D721Med (cell line): Measurements from ENCODE around the gene IL31RA.

Source experiments
- DNase-seq: peaks from one replicate; pipeline ENCODE4 v3.0.0; 2011; ENCODE audit warnings: low spot score; ENCODE audit not compliant: insufficient read length
- FAIRE-seq: peaks from 2 replicates; lab custom pipeline; 2011; peaks lifted over from hg19 to GRCh38; lab: Jason Lieb, UNC
- TF ChIP-seq, protein P1 (sequence below): IDR thresholded peaks from 2 replicates; pipeline ENCODE4 v1.5.1; 2012; ENCODE audit warnings: mild to moderate bottlenecking, control low read depth; ENCODE audit not compliant: insufficient read depth; ENCODE audit errors: missing control alignments

Gene IL31RA

DNA sequence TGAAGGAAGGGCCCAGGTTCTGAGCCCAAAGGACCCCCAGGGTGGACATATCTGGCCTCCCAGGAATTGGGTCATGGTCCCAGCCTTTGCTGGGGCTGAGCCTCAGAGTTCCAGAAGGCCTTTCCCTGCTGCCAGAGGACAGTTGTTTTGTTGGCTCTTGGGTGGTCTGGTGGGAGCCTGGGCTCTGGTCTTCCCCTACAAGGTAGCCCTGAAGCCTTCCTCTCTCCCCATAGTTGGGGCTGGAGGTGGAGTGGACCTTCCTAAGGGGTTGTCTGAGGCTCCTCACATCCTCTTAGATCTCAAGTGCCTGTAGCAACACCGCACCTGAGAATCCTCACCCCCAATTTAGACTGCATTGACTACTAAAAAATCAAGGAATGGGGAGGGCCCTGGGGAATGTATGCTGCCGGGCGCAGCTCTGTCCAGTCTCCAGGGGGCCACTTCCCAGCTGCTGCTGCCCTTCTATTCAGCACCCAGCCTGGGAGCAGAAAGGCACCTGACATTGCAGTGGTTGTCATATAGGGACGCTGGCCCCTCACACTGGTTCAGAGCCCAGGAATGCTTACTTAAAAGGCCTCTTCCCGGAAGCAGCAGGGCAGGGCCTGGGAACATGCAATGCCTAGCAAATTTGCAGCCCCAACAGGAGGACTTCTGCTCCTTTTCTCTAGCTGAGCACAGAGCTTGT lies 66.4 kb downstream of the IL31RA start:
- no peak for DNase-seq
- no peak for FAIRE-seq
- TF ChIP-seq, protein P1, sequence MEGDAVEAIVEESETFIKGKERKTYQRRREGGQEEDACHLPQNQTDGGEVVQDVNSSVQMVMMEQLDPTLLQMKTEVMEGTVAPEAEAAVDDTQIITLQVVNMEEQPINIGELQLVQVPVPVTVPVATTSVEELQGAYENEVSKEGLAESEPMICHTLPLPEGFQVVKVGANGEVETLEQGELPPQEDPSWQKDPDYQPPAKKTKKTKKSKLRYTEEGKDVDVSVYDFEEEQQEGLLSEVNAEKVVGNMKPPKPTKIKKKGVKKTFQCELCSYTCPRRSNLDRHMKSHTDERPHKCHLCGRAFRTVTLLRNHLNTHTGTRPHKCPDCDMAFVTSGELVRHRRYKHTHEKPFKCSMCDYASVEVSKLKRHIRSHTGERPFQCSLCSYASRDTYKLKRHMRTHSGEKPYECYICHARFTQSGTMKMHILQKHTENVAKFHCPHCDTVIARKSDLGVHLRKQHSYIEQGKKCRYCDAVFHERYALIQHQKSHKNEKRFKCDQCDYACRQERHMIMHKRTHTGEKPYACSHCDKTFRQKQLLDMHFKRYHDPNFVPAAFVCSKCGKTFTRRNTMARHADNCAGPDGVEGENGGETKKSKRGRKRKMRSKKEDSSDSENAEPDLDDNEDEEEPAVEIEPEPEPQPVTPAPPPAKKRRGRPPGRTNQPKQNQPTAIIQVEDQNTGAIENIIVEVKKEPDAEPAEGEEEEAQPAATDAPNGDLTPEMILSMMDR: no peak

DNA sequence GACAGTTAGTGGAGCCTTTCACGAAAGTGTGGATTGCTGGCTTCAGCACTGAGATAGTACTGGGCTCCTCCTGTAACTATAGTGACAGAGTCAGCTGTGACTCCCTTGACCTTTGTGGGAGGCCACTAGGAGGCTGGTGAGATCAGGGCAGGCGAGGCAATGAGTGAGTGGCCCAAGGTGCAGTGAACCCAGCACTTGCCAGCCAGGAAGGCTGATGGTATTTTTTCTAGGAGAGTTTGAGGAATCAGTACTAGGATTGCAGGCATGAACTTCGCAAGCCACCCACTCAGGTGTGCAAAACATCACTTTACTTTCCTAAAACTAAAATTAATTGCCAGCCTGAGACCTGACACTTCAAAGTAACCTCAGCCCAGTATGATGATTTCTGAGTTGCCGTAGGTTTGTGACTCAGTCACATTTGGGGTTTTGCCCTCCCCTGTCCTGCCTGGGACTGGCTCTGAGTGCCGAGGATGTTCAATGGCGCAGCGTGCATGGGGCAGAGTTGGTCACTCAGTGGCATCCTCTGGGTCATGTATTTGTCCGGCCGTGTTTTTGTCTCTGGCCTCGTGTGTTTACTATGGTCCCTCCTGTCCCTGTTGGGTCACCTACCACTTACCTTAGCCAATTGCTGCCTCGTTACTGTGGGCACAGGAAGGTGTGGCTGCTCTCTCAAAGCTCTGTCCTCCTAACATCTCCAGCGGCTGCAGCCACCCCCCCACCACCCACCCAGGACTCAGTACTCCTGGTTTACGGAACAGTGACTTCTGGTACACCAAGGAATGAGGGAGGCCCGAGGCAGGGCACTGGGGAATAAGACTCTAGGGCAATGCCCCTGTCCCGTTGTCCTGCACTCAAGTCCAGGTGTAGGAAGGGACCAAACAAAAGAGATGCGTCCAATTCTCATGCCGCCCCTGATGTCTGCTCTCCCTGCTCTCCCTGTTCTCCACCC lies 67.2 kb downstream of the IL31RA start:
- TF ChIP-seq, protein P1: no peak
- no peak for DNase-seq
- FAIRE-seq: no peak

DNA sequence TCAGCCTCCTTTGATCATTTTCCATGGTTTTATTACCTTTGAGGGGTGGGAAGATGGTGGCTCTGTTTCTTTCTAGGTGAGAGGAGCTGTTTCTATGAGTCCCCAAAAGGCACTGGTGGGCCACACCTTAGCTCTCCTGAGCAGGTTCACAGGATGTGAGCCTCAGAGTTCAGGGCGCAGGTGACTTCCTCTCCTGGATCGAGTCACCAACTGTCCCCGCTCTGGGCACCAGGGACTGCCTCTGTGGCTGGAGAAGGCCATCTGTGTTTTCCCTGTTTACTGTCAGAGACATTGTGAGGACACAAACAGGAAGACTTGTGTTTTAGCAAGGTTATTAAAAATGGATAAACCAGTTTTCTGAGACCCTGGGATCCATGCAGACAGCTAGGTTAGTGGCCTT lies 68.5 kb downstream of the IL31RA start:
- FAIRE-seq (no peak), DNase-seq (no peak)
- TF ChIP-seq, protein P1: no peak

DNA sequence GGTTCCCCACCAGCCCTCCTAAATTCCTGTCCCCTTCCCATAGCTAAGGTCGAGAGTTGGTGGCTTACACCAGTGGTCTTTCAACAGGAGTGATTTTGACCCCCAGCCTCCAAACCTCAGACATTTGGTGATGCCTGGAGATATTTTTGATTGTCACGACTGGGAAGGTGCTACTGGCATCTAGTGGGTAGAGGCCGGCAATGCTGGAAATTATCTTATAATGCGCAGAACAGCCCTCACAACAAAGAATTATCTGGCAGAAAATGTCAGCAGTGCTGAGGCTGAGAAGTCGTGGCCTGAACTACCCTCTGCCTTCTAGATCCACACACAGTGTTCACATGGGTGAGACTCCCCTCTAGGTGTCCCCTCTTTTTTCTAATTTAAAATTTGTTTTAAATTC lies 69.6 kb downstream of the IL31RA start:
- no peak for DNase-seq
- TF ChIP-seq, protein P1: peak; percentile 9
- no peak for FAIRE-seq

DNA sequence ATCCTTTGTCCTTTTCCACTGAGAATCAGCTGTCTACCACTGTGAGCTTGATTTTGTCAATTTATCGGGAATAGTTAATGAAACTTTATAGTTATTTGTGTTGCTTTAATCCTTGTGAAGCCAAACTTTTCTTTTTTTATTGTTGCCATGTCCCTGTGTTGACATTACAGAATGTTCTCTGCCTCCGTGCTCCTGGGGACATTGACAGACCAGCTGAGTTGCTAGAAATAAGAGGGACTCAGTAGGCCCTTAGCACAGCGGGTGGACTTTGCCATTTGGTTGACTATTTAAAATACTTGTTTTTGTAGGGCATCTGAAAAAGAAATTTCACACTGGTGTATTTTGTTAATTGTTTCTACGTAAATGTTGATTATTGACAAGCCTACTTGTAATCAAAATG lies 70.5 kb downstream of the IL31RA start:
- TF ChIP-seq, protein P1: no peak
- no peak for FAIRE-seq

DNA sequence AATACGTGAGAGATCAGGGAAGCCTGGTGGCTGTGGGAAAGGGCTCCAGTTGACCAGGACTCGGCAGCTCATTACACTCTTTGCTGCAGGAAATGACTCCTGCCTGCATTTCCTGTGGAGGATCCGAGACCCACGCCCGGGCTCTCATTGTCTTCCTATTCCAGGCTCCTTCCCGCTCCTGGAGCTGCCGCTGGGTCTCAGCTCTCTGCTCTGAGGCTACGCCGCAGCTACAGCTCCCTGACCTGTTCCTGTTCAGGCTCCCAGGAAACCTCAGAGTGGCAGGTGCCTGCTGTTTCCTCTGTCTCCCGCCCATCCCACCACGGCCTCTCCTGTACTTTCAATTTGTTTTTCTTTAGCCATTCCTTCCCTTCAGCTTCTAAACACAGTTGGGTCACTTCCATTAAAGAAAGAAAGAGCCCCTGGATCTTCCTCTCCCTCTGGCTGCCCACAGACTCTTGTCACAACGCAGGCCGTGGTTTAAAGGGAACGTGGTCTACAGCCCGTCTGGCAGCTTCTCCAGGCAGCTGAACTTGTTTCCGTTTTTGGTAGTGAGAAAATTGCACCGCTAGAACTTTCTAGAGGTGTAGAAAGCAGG lies 72.1 kb downstream of the IL31RA start:
- TF ChIP-seq, protein P1: no peak
- FAIRE-seq (no peak), DNase-seq (no peak)

More for the DNA sequence above, 70.5 kb downstream of the IL31RA start:
- DNase-seq: no peak
